SK-N-SH (cell line): ENCODE results near the gene MARF1. TPM values are rescaled to one million over a fixed set of nuclear protein-coding genes. Genes with fewer than 3 reads are reported as not detected.

Experiments used
- CTCF ChIA-PET: fragments of 300-600, 350-600 bp; formaldehyde crosslinking; extraction: SDS; loops from one replicate; lab custom pipeline; 2021; lab: Yijun Ruan, JAX
- POLR2A ChIA-PET: fragments of 350-600 bp; sonication (Branson Sonifier 250); formaldehyde crosslinking; extraction: SDS; loops from one replicate; lab custom pipeline; 2020; ENCODE audit warnings: antibody characterized with exemption, inconsistent platforms; lab: Yijun Ruan, JAX
- DNase-seq: peaks from one replicate; pipeline ENCODE4 v3.0.0; 2012
- H2AFZ ChIP-seq: fragments of 200-600 bp; sonication (generic); 2 replicates; pipeline ENCODE4 v1.8.1; 2016; ENCODE audit warnings: antibody characterized with exemption, mild to moderate bottlenecking, low read depth
- H3F3A ChIP-seq: fragments of 200-600 bp; sonication (generic); replicated peaks from 2 replicates; pipeline ENCODE3; 2016; ENCODE audit warnings: antibody characterized with exemption, mild to moderate bottlenecking; ENCODE audit not compliant: insufficient read depth
- H3K27ac ChIP-seq, 2 experiments: fragments of 200-500 bp in 1 of 2; fragments of 200-600 bp in 1 of 2; sonication (Bioruptor generic) in 1 of 2; sonication (generic), shearing (Covaris generic) in 1 of 2; 2 replicates each; pipeline versions ENCODE4 v1.5.1 to v1.6.1; 2014 to 2016; ENCODE audit warnings: low read depth in 2 of 2, inconsistent platforms in 1 of 2, low read length in 1 of 2, mild to moderate bottlenecking in 1 of 2, mixed read lengths in 1 of 2
- H3K27me3 ChIP-seq: fragments of 200-600 bp; sonication (generic), shearing (Covaris generic); 2 replicates; pipeline ENCODE4 v1.6.1; 2016; ENCODE audit warnings: mixed run types; ENCODE audit not compliant: insufficient read depth
- H3K36me3 ChIP-seq, 2 experiments: fragments of 200-500 bp in 1 of 2; fragments of 200-600 bp in 1 of 2; sonication (Bioruptor generic) in 1 of 2; sonication (generic) in 1 of 2; replicated peaks in 1 of 2; 2 replicates each; pipeline versions ENCODE3 to v1.5.1; 2014 to 2016; ENCODE audit warnings: low read length in 1 of 2, mild to moderate bottlenecking in 1 of 2; ENCODE audit not compliant: insufficient read depth in 2 of 2, control insufficient read depth in 1 of 2
- H3K4me1 ChIP-seq, 2 experiments: fragments of 200-500 bp in 1 of 2; fragments of 200-600 bp in 1 of 2; sonication (Bioruptor generic) in 1 of 2; sonication (generic), shearing (Covaris generic) in 1 of 2; 2 replicates each; pipeline versions ENCODE4 v1.5.1 to v1.6.1; 2014 to 2016; ENCODE audit warnings: low read depth in 1 of 2, low read length in 1 of 2, mixed run types in 1 of 2; ENCODE audit not compliant: insufficient read depth in 2 of 2, control insufficient read depth in 1 of 2
- H3K4me2 ChIP-seq: fragments of 200-600 bp; sonication (generic), shearing (Covaris generic); 2 replicates; pipeline ENCODE4 v1.6.1; 2017; ENCODE audit warnings: mixed run types
- H3K4me3 ChIP-seq, 2 experiments: fragments of 200-500 bp in 1 of 2; fragments of 200-600 bp in 1 of 2; sonication (Bioruptor generic) in 1 of 2; sonication (generic), shearing (Covaris generic) in 1 of 2; 2 replicates each; pipeline versions ENCODE4 v1.5.1 to v1.8.1; 2014 to 2016; ENCODE audit warnings: low read depth in 2 of 2, inconsistent platforms in 1 of 2, low read length in 1 of 2, mild to moderate bottlenecking in 1 of 2, mixed read lengths in 1 of 2, moderate library complexity in 1 of 2
- H3K79me2 ChIP-seq: fragments of 200-600 bp; sonication (generic); 2 replicates; pipeline ENCODE4 v1.8.1; 2017; ENCODE audit warnings: mild to moderate bottlenecking; ENCODE audit not compliant: insufficient read depth
- H3K9ac ChIP-seq: fragments of 200-600 bp; sonication (generic); 2 replicates; pipeline ENCODE4 v1.6.1; 2017; ENCODE audit warnings: mixed run types
- H3K9me2 ChIP-seq: fragments of 200-600 bp; sonication (generic); 2 replicates; pipeline ENCODE4 v1.6.1; 2017; ENCODE audit warnings: mixed run types
- H3K9me3 ChIP-seq: fragments of 200-600 bp; sonication (generic); 2 replicates; pipeline ENCODE4 v1.6.1; 2017; ENCODE audit warnings: mixed run types, mild to moderate bottlenecking, moderate library complexity
- H4K20me1 ChIP-seq: fragments of 200-600 bp; sonication (generic); 2 replicates; pipeline ENCODE4 v1.6.1; 2017; ENCODE audit warnings: mild to moderate bottlenecking, mixed run types; ENCODE audit not compliant: insufficient read depth
- ELF1 ChIP-seq: IDR thresholded peaks from 2 replicates; pipeline ENCODE4 v1.4.0; 2012
- EP300 ChIP-seq, 2 experiments: IDR thresholded peaks; 2 replicates each; pipeline versions ENCODE4 v1.4.0 to v1.6.1; 2012; ENCODE audit warnings: borderline replicate concordance in 1 of 2, low read depth in 1 of 2, low read length in 1 of 2
- EZH2phosphoT487 ChIP-seq: fragments of 200-600 bp; sonication (generic); IDR thresholded peaks from 2 replicates; pipeline ENCODE4 v1.6.1; 2017; ENCODE audit warnings: low read depth, mixed run types, mild to moderate bottlenecking, antibody characterized with exemption, moderate library complexity, borderline replicate concordance
- FOSL2 ChIP-seq: IDR thresholded peaks from 2 replicates; pipeline ENCODE4 v1.4.0; 2012; ENCODE audit warnings: low read depth, mild to moderate bottlenecking, moderate library complexity, borderline replicate concordance
- GABPA ChIP-seq: IDR thresholded peaks from 2 replicates; pipeline ENCODE4 v1.4.0; 2012; ENCODE audit warnings: low read depth, mild to moderate bottlenecking
- GATA2 ChIP-seq: sonication (generic); formaldehyde crosslinking; IDR thresholded peaks from 2 replicates; pipeline ENCODE4 v1.5.0; 2020; ENCODE audit warnings: mild to moderate bottlenecking, missing genetic modification reagents
- JUND ChIP-seq: IDR thresholded peaks from 2 replicates; pipeline ENCODE4 v1.4.0; 2012
- NFIC ChIP-seq: IDR thresholded peaks from 2 replicates; pipeline ENCODE4 v1.4.0; 2012; ENCODE audit warnings: borderline replicate concordance
- POLR2AphosphoS5 ChIP-seq: IDR thresholded peaks from 2 replicates; pipeline ENCODE4 v1.6.1; 2012; ENCODE audit warnings: low read depth, low read length
- RAD21 ChIP-seq: IDR thresholded peaks from 2 replicates; pipeline ENCODE4 v1.6.1; 2012; ENCODE audit warnings: mild to moderate bottlenecking, low read length
- RCOR1 ChIP-seq: fragments of 150-350 bp; IDR thresholded peaks from 2 replicates; pipeline ENCODE4 v1.6.1; 2017; ENCODE audit warnings: antibody characterized with exemption, low read length
- REST ChIP-seq: IDR thresholded peaks from 2 replicates; pipeline ENCODE4 v1.6.1; 2012; ENCODE audit warnings: mild to moderate bottlenecking, low read depth, low read length, moderate library complexity
- RFX5 ChIP-seq: IDR thresholded peaks from 2 replicates; pipeline ENCODE4 v1.6.1; 2012; ENCODE audit warnings: mild to moderate bottlenecking, improper control_type of control experiment, low read length
- SMC3 ChIP-seq: IDR thresholded peaks from 2 replicates; pipeline ENCODE4 v1.6.1; 2012; ENCODE audit warnings: low read depth, low read length, improper control_type of control experiment
- TAF1 ChIP-seq: IDR thresholded peaks from 2 replicates; pipeline ENCODE4 v1.6.1; 2012; ENCODE audit warnings: low read depth, mild to moderate bottlenecking, low read length, moderate library complexity, borderline replicate concordance
- TCF12 ChIP-seq: IDR thresholded peaks from 2 replicates; pipeline ENCODE4 v1.4.0; 2012
- USF2 ChIP-seq: fragments of 150-350 bp; IDR thresholded peaks from 2 replicates; pipeline ENCODE4 v1.6.1; 2017; ENCODE audit warnings: antibody characterized with exemption, low read length, low read depth, borderline replicate concordance
- YY1 ChIP-seq: IDR thresholded peaks from 2 replicates; pipeline ENCODE4 v1.4.0; 2012; ENCODE audit warnings: low read depth, mild to moderate bottlenecking
- ZBTB33 ChIP-seq: IDR thresholded peaks from 2 replicates; pipeline ENCODE4 v1.4.0; 2012; ENCODE audit warnings: low read depth, borderline replicate concordance
- WGBS: methylation state at CpG from one replicate; pipeline ENCODE4 v1.1.6; 2017; ENCODE audit warnings: low lambda C conversion rate; 5-methylcytosine and 5-hydroxymethylcytosine counted together
- polyA plus RNA-seq, 3 experiments: library from polyadenylated mRNA; depleted of rRNA; stranded (reverse); fragments of >200 nt; gene quantifications; 2 replicates each; pipeline ENCODE4 v1.2.3, GENCODE V29; 2012

The MARF1 gene
- polyA plus RNA-seq, 1 of the 3 experiments (the other 2 are of a cell fraction), result 10.3 TPM

GRCh38 chr16:15674571-15674970 lies 31.6 kb upstream of the MARF1 start:
- Histone ChIP-seq H3K4me3 (no peak overlapping the region), H3K9me2 (no peaks in the 10 kb centered on the region), H3F3A (no peaks in the 10 kb centered on the region)
- TF ChIP-seq EZH2phosphoT487, result no peak
- no peak for TF ChIP-seq JUND
- TF ChIP-seq YY1, result no peak
- no peak for TF ChIP-seq ELF1
- TF ChIP-seq FOSL2, result no peak
- no peak for TF ChIP-seq GATA2 (CRISPR knock-in tag)
- no peak for TF ChIP-seq TAF1
- TF ChIP-seq SMC3, result no peak
- TF ChIP-seq REST, result no peak
- TF ChIP-seq RFX5, result no peak
- no peak for TF ChIP-seq POLR2AphosphoS5
- TF ChIP-seq GABPA, result no peak
- no peak for TF ChIP-seq ZBTB33
- no peak for TF ChIP-seq RCOR1
- TF ChIP-seq NFIC, result no peak
- no peak for TF ChIP-seq RAD21
- TF ChIP-seq EP300 (IDR thresholded peaks at IDR 0.05; ENCODE audit: borderline replicate concordance in 1 of 2, low read depth in 1 of 2, low read length in 1 of 2), result no peak
- TF ChIP-seq USF2, result no peak
- no peak for TF ChIP-seq TCF12
- TF ChIP-seq, all 33 proteins: peak for 0
- DNase-seq, result no peak
- Histone ChIP-seq H3K4me1 (no peaks in the 10 kb centered on the region; a peak in 1 of 4 replicates), H3K79me2 (peaks cover 21% of the 10 kb centered on the region; the same call in 1 of the 2 replicates), H3K36me3 (peaks cover 3 to 9% of the 10 kb centered on the region in 2 experiments), H4K20me1 (0 out of 2 replicates have a peak, but pooled peaks cover 5% of the 10 kb centered on the region), H3K27ac (no peak overlapping the region), H3K27me3 (no peaks in the 10 kb centered on the region), H3K9ac (no peak overlapping the region), H2AFZ (no peak overlapping the region), H3K9me3 (no peaks in the 10 kb centered on the region), H3K4me2 (no peak overlapping the region)
- CTCF ChIA-PET, result no interaction called here
- 94% methylated on average over 7 of the region's 7 CpGs for WGBS
- POLR2A ChIA-PET, result no interaction called here
